NCI-H1417 (cell line): Measurements from ENCODE around the gene SNAP29.
"Not testable (repeated sequence)": the region's sequence is repeated elsewhere in the genome, so short reads cannot be mapped to it uniquely, and the experiment has no call there.

Experiments used
- DNase-seq, 3 experiments: peaks; one replicate each; lab custom pipeline; 2025; lab: John Stamatoyannopoulos, UW

The SNAP29 gene

DNA sequence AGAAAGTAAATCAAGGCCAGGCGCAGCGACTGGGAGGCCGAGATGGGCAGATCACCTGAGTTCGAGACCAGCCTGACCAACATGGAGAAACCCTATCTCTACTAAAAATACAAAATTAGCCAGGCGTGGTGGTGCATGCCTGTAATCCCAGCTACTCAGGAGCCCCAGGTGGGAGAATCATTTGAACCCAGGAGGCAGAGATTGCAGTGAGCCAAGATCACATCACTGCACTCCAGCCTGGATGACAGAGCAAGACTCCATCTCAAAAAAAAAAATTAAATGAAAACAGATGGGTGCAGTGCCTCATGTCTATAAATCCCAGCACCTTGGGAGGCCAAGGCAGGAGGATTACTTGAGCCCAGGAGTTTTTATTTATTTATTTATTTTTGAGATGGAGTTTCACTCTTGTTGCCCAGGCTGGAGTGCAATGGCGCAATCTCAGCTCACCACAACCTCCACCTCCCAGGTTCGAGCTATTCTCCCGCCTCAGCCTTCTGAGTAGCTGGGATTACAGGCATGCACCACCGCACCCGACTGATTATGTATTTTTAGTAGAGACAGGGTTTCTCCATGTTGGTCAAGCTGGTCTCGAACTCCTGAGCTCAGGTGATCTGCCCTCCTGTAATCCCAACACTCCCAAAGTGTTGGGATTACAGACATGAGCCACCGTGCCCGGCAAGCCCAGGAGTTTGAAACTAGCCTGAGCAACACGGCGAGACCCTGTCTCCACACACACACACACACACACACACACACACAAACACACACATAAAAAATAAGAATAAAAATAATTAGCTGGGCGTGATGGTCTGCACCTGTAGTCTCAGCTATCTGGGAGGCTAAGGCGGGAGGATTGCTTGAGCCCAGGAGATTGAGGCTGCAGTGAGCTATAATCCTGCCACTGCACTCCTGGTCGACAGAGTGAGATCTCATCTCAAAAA is 42.6 kb downstream of the SNAP29 start:
- not testable (repeated sequence) for DNase-seq

- DNase-seq: no peak
Measured at GRCh38 chr22:20903093-20903492, 44.3 kb downstream of the SNAP29 start.

GRCh38 chr22:20904008-20904979 is 45.5 kb downstream of the SNAP29 start:
- no peak for DNase-seq

GRCh38 chr22:20904980-20905355 is 46.2 kb downstream of the SNAP29 start:
- DNase-seq: no peak

DNA sequence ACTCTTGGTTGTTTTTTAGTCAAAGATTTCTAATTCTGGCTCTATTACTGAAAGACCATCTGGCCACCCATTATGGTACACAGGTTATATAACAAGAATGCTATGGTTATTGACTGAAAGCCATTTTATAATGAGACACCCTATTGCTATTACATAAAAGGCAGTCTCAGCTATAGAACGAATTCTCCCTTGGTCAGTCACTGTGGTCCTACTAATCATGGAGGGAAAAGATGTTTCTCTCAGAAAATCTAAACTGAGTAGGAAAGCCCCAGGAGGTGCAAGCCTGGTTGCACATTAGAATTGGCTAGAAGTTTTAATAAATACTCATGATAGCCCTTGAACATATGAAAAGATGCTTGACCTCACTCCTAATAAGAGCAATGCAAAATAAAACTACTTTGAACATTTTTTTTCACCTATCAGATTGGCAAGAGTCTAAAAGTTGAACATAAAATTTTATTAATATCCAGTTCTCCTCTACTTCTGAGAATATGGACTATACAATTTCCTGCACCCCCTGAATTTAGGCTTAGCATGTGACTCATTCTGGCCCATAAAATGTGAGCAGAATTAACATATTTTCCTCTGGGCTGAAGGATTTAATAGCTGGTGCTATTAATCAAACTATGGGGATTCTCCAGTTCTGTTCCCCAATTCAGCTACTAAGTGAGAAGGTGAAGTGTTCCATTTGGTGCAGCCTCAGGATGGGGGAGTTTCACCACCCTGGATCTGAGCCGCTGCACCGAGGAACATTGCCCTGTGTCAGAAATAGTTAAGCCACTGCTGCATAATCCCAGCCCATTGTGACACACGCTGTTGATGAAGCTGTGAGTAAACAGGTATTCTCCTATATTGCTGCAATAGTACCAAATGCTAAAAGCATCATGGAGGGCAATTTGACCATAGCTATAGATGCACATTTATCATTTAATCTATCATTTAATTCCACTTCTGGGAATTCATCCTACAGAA is 46.9 kb downstream of the SNAP29 start:
- DNase-seq: no peak

GRCh38 chr22:20906387-20906767 is 47.6 kb downstream of the SNAP29 start:
- DNase-seq: no peak

- DNase-seq: not testable (repeated sequence)
Measured at GRCh38 chr22:20908717-20909116, 49.9 kb downstream of the SNAP29 start.

GRCh38 chr22:20909543-20910303 is 50.9 kb downstream of the SNAP29 start:
- DNase-seq: no peak

DNA sequence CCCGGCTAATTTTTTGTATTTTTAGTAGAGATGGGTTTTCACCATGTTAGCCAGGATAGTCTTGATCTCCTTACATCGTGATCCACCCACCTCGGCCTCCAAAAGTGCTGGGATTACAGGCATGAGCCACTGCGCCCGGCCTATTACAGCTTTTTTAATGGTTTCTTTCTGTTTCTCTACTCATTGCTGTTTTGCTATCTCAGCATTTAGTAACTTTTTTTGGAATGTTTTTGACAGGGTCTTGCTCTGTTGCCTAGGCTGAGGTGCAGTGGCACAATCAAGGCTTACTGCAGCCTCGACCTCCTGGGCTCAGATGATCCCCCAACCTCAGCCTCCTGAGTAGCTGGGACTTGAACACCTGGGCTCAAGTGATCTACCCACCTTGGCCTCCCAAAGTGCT is 53.7 kb downstream of the SNAP29 start:
- DNase-seq: no peak

GRCh38 chr22:20916916-20917810 is 58.4 kb downstream of the SNAP29 start, which contains the start of gene CRKL:
Gene CRKL, plus strand, starts transcription at chr22:20917407. Its CDS starts 528 bp downstream, at chr22:20917935.
- DNase-seq: peak; percentile 93 to 96 (median 93)

- peak in 1 of 3 experiments; percentile 17 for DNase-seq
Measured at GRCh38 chr22:20918663-20919218, 59.9 kb downstream of the SNAP29 start.

GRCh38 chr22:20919718-20920117 is 60.9 kb downstream of the SNAP29 start:
- DNase-seq: peak in 1 of 3 experiments; percentile 33

DNA sequence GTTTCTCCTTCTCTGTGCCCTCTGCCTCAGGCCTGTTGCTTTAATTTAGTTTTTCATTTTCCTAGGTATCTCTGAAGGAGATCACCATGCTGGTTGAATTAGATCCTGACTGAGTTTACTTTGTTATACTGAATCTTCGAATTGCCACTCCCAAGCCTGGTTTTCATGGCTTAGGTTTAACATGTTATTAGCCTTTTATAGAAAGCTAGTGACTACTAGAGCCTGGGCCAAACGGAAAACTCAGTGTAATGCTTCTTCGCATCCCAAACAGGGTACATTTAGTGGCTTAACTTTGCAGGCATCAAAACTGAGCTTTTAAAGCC is 62.0 kb downstream of the SNAP29 start:
- DNase-seq: no peak

DNA sequence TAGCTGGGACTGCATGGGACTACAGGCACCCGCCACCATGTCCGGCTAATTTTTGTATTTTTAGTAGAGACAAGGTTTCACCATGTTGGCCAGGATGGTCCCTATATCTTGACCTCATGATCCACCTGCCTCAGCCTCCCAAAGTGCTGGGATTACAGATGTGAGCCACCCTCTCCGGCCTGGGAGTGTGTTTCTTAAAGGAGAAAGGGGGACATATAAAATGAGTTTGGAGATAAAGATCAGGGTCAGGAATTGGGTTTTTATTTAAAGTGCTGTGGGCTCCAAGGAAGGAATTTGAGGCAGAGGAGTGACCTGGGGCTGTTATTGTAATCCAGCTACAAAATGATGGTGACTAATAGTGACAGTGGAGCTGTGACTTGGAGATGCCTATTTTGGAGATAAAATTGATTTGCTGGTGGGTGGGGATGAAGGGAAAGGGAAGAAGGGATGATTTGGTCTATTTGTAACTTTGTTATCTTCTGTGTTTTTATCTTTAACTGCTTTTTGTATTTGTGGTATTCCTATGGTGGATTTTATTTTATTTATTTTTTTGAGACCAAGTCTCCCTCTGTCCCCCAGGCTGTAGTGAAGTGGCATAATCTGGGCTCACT is 63.4 kb downstream of the SNAP29 start:
- no peak for DNase-seq

DNA sequence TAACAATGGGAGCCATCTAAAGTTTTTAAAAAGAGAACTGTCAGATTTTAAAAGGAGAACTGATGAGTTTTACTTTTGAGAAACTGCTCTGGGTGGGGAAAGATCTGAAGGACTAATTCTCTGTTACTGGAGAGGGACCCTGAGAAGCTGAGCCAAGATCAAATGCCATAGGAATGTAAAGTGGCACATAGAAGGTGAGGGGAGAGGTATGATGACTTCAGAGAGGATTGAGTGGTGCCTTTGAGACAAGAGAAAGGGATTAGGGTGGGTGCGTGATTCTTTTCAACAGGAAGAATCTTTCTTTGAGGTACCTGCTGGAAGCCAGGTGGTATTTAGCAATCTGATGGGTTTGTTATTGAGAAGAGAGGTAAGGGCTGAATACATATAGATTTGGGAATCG is 67.4 kb downstream of the SNAP29 start:
- no peak for DNase-seq

GRCh38 chr22:20927940-20928572 is 69.2 kb downstream of the SNAP29 start:
- DNase-seq: no peak

GRCh38 chr22:20928573-20928967 is 69.8 kb downstream of the SNAP29 start:
- DNase-seq: no peak

- DNase-seq: no peak
Measured at GRCh38 chr22:20930004-20930403, 71.2 kb downstream of the SNAP29 start.
